Sigmoid colon (tissue), 4 donors: ENCODE results near the gene XIST.

ENCODE experiments used
- EP300 ChIP-seq, 4 donors: sonication (generic); formaldehyde crosslinking; IDR thresholded peaks; one replicate each; pipeline ENCODE4 v1.6.1; 2017; ENCODE audit warnings: antibody characterized with exemption in 4 of 4
- TF ChIP-seq, protein P1 (sequence below), 4 experiments: fragments of 450-650 bp in 3 of 4; fragments of 200-600 bp in 1 of 4; IDR thresholded peaks; one replicate each; pipeline ENCODE4 v1.5.1; 2016 to 2019; ENCODE audit warnings: antibody characterized with exemption in 4 of 4, mild to moderate bottlenecking in 3 of 4, moderate library complexity in 2 of 4

DNA sequence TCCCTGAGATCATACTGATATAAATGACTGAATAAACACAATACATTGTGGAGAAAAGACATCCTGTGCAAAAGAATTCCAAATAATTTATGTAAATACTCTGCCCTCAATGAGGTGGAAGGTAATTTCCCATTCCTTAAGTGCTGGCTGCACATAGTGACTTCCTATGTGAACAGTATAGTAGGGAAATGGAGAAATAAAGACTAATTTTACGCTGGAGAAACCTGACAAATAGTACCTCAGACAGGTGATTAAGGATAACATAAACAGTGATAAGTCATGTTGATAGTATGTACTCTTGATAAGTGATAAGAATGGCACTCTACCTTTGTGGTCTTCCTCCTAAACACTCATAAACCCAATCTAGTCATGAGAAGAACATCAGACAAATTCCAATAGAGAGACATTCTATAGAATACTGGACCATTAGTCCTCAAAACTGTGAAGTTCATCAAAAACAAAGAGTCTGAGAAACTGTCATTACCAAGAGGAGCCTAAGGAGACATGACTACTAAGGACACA is 15.5 kb downstream of the XIST start:
- TF ChIP-seq EP300 (IDR thresholded peaks at IDR 0.05): no peak
- TF ChIP-seq, protein P1, sequence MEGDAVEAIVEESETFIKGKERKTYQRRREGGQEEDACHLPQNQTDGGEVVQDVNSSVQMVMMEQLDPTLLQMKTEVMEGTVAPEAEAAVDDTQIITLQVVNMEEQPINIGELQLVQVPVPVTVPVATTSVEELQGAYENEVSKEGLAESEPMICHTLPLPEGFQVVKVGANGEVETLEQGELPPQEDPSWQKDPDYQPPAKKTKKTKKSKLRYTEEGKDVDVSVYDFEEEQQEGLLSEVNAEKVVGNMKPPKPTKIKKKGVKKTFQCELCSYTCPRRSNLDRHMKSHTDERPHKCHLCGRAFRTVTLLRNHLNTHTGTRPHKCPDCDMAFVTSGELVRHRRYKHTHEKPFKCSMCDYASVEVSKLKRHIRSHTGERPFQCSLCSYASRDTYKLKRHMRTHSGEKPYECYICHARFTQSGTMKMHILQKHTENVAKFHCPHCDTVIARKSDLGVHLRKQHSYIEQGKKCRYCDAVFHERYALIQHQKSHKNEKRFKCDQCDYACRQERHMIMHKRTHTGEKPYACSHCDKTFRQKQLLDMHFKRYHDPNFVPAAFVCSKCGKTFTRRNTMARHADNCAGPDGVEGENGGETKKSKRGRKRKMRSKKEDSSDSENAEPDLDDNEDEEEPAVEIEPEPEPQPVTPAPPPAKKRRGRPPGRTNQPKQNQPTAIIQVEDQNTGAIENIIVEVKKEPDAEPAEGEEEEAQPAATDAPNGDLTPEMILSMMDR (IDR thresholded peaks at IDR 0.05): no peak
